HG02870 (cell line): Measurements from ENCODE around the gene KRTAP17-1.
"Not testable (repeated sequence)": the region's sequence is repeated elsewhere in the genome, so short reads cannot be mapped to it uniquely, and the experiment has no call there.

Experiments
- ATAC-seq: cut with Tn5 transposase; IDR thresholded peaks from one replicate; pipeline ENCODE4 v1.9.1; 2021; ENCODE audit warnings: mild to moderate bottlenecking, moderate library complexity; ENCODE audit not compliant: unreplicated experiment

Gene KRTAP17-1

GRCh38 chr17:41315204-41315794, at the start of gene KRTAP17-1:
Gene KRTAP17-1 (minus strand): TSS chr17:41315710. CDS start chr17:41315650, 60 bp downstream.
- ATAC-seq: no peak

GRCh38 chr17:41363881-41364280, 48.4 kb upstream of the KRTAP17-1 start:
- no peak for ATAC-seq

GRCh38 chr17:41360296-41360995, 44.9 kb upstream of the KRTAP17-1 start:
- ATAC-seq: no peak

GRCh38 chr17:41354536-41354935, 39.0 kb upstream of the KRTAP17-1 start:
- no peak for ATAC-seq

DNA sequence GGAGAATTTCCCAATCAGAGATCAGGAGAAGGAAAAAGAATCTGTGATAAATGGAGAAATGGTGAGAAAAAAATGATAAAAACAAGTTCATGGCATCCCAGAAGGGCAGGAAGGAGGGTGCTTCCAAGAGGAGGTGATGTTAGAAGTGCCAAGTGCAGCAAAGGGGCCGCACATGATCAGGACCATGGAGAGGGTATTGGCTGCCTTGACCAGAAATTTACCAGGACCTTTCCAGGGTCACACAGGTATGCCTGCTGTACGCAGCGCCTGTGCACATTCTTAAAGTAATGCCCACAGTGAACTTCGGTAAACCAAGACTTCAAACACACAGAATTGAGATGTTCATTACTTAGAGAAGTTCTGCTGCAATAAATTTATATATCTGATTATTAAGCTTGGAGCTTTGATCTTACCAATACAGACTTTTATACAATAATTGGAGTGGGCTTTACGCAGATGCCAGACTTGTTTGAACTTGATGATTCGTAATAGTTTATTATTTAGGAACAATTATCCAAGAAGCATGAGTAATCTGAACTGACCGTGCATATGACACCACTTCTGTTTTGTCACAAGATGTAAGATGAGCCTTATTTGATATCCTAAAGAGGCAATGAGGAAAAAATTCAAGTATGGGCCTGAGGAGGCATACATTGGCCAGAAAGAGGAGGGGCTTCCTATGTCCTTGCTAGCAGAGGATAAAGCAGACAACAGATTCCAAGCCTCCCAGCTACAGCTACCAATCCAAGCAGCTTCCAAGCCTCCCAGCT, 37.3 kb upstream of the KRTAP17-1 start:
- no peak for ATAC-seq

DNA sequence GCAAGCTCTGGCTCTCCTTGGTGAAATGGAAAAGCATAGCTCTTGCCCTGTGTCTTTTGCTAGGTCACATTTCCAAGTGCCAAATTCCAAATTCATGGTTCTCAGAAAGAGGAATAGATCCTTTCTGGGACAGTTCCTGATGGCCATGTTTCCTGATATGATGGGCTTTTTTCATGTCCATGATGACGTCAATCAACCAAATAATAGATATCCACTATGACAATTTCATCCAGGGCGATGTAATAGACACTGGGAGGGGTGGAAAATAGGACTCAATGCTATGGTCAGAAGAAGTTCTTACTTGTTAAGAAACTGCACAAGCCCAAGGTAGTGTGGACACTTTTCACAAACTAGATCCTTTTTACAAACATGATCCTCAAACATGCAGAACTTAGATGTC, 35.7 kb upstream of the KRTAP17-1 start:
- ATAC-seq: no peak

GRCh38 chr17:41350381-41350878, 34.9 kb upstream of the KRTAP17-1 start, which contains the start of gene KRT33A:
Gene KRT33A (minus strand): TSS chr17:41350828. CDS start chr17:41350767, 61 bp downstream.
- ATAC-seq: not testable (repeated sequence)

GRCh38 chr17:41347869-41348760, 32.6 kb upstream of the KRTAP17-1 start:
- ATAC-seq: no peak

DNA sequence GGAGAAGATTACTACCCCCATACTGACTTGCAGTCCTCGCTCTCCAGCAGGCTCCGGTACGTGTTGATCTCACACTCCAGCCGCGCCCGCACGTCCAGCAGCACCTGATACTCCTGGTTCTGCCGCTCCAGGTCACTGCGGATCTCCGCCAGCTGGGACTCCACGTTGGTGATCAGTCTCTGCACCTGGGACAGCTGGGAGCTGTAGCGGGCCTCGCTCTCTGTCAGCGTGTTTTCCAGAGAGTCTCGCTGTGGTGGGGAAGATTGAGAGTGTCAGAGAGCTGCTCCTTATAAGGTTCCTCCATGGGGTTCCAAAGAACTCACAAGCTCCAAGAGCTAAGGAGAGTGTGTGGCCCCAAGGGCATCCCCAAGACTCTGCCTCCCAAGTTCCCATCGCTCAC, 30.9 kb upstream of the KRTAP17-1 start:
- ATAC-seq: not testable (repeated sequence)

- no peak for ATAC-seq
These were observed 30.5 kb upstream of the KRTAP17-1 start for GRCh38 chr17:41345992-41346391.

DNA sequence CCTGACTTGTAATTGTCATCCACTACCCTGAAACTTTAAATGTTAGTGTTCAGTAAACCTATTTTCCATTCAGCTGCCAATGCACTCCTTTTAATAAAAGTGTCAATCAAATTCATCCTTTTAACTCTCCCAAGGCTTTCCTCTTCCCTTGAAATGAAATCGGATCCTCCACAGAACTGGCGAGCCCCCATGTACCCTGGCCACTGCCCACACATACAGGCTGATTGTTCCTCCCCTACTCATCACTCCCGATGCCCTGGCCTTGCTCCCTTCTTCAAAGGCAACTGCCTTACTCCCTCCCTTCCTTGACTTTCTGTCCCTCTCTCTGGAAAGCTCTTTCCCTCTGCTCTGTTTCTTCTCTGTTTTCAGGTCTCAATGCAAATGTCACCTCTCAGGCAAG, 27.5 kb upstream of the KRTAP17-1 start:
- no peak for ATAC-seq

- ATAC-seq: no peak
These were observed 25.7 kb upstream of the KRTAP17-1 start for GRCh38 chr17:41340934-41341861.

GRCh38 chr17:41340494-41340893, 25.0 kb upstream of the KRTAP17-1 start:
- ATAC-seq: no peak

- no peak for ATAC-seq
These were observed 24.2 kb upstream of the KRTAP17-1 start for GRCh38 chr17:41339571-41340172.

DNA sequence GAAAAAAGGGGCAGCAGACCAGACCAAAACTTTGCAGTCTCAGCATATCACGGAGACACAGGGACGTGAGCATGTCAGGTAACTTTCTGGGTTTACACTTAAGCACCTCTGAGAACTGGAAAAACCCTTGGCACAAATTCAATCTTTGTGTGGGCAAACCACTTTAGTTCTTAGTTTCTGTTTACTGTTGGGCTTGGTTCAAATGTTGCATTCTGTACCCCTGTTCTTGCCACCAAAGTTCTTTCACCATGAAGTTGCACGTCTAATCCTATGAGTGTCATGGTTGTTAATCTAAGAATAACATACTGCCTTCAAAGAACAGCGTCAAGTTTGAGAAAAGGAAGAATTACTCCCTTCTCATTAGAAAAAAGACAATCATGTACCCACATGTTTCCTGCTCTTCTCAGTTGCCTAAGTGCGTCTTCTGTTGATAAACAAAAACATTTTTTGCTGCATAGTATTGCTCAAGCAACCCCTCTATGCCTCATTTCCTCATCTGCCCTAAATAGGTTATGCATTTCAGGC, 23.5 kb upstream of the KRTAP17-1 start:
- no peak for ATAC-seq

GRCh38 chr17:41335747-41336146, 20.2 kb upstream of the KRTAP17-1 start:
- no peak for ATAC-seq

- no peak for ATAC-seq
These were observed 19.1 kb upstream of the KRTAP17-1 start for GRCh38 chr17:41334385-41335305.

GRCh38 chr17:41333836-41334235, 18.3 kb upstream of the KRTAP17-1 start:
- no peak for ATAC-seq
